IPS DF 6.9 (cell line): Measurements from ENCODE around the gene UBQLN4.

Source experiments
- DNase-seq: peaks from one replicate; pipeline ENCODE4 v3.0.0-alpha.2; 2013; ENCODE audit warnings: low read depth, low spot score
- H3K27ac ChIP-seq: one replicate; pipeline ENCODE4 v1.5.1; 2013; ENCODE audit warnings: low read length, control low read depth
- H3K27me3 ChIP-seq: 2 replicates; pipeline ENCODE4 v1.6.1; 2013; ENCODE audit warnings: mild to moderate bottlenecking, low read length; ENCODE audit not compliant: control insufficient read depth, insufficient read depth
- H3K36me3 ChIP-seq: 2 replicates; pipeline ENCODE4 v1.6.1; 2013; ENCODE audit warnings: low read length; ENCODE audit not compliant: control insufficient read depth, insufficient read depth
- H3K4me1 ChIP-seq: 2 replicates; pipeline ENCODE4 v1.6.1; 2013; ENCODE audit warnings: low read length; ENCODE audit not compliant: control insufficient read depth, insufficient read depth
- H3K4me3 ChIP-seq: 2 replicates; pipeline ENCODE4 v1.5.1; 2013; ENCODE audit warnings: mild to moderate bottlenecking, low read length
- H3K9me3 ChIP-seq: 2 replicates; pipeline ENCODE4 v1.6.1; 2013; ENCODE audit warnings: low read length, inconsistent platforms; ENCODE audit not compliant: control insufficient read depth, insufficient read depth
- WGBS: extraction: QIAGEN DNeasy Blood & Tissue Kit; methylation state at CpG from one replicate; pipeline ENCODE4 v1.1.7; 2013; ENCODE audit warnings: mixed read lengths, missing lambda C conversion rate; ENCODE audit not compliant: insufficient read length, insufficient coverage; 5-methylcytosine and 5-hydroxymethylcytosine counted together

UBQLN4 gene

DNA sequence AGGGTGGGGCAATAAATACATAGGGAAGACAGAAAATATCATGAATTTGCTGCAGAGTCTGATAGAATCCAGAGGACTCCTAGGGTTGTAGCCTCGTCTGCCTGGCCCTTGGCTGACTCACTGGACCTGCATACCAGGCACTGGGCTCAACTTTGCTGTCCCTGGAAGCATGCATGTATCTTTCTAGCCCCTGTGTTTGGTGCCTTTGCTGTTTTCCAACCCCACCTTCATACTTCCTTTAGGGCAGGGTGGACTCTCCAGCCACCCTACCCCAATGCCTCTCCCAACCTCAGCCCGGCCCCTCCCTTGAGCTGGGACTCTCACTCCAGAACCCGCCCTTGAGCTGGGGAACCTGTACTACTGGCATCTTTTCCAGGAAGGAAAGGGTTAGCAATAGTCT, 8.6 kb upstream of the UBQLN4 start:
- Histone ChIP-seq H3K27ac (no peak overlapping the region), H3K9me3 (no peaks in the 10 kb centered on the region), H3K4me1 (peaks cover 3% of the 10 kb centered on the region; the same call in 1 of the 2 replicates), H3K36me3 (no peaks in the 10 kb centered on the region; the same call in 1 of the 2 replicates), H3K4me3 (no peak overlapping the region), H3K27me3 (no peaks in the 10 kb centered on the region)
- DNase-seq, result no peak
- no CpG with 5 or more reads among the region's 3 CpGs for WGBS

DNA sequence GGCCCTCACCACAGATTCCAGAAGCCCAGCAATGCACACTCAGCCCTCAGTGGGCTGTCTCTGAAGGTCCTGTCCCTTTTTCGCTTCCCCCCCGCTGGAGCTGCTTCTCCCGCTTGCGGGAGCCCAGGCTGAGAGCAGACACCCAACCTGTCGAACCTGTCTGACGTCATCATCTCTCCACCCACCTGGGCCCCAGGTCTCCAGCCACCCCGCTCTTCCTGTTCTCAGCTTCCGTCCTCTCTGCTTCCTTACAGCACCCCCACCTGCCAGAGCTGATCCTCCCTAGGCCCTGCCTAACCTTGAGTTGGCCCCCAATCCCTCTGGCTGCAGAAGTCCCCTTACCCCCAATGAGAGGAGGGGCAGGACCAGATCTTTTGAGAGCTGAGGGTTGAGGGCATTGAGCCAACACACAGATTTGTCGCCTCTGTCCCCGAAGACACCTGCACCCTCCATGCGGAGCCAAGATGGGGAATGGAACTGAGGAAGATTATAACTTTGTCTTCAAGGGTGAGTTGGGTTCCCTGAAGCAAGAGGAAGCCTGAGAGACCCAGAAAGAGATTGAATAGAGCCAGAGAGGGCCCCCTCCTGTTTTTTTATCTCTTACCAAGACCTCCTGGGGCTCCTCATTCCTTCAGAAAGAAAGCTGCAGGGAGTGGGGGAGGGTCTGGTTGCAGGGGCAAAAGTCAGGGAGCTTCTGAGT, 7.5 kb upstream of the UBQLN4 start, which contains the start of gene RAB25:
Gene RAB25, plus strand, starts transcription at position 224 of the 700 bp plus-strand sequence. Its CDS starts 241 bp downstream, at position 465.
- no peak for DNase-seq
- Histone ChIP-seq H3K27me3 (no peaks in the 10 kb centered on the region), H3K36me3 (no peaks in the 10 kb centered on the region; the same call in 1 of the 2 replicates), H3K4me3 (peak within 1 kb of the TSS; percentile 42; the same call in 1 of the 2 replicates), H3K27ac (peak within 1 kb of the TSS; percentile 29), H3K4me1 (peaks cover 3% of the 10 kb centered on the region; the same call in 1 of the 2 replicates), H3K9me3 (no peaks in the 10 kb centered on the region)
- WGBS, result no CpG with 5 or more reads among the region's 11 CpGs

DNA sequence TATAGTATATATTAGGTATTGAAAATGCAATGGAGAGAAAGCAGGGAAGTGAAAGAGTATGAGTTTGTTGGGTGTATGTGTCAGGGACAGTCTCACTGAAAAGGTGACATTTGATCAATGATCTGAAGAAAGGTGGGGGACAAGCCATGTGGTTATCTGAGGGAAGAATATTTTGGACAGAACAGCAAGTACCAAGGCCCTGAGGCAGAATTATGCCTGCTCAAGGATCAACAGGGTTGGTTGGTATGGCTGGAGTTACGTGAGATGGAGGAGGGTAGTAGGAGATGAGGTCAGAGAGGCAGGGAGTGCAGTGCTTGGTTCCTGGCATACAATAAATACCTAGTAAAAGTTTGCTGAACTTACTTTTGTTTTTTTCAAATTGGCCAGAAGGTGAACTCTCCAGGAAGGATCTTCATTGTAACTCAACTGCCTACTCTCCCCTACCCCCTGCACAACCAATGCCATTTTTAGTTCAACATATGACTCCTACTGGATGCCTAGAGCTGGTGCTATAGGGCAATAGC, 2.8 kb upstream of the UBQLN4 start:
- Histone ChIP-seq H3K27me3 (no peaks in the 10 kb centered on the region), H3K27ac (no peak overlapping the region), H3K36me3 (no peaks in the 10 kb centered on the region), H3K4me3 (no peak overlapping the region), H3K4me1 (peaks cover 3% of the 10 kb centered on the region; the same call in 1 of the 2 replicates), H3K9me3 (no peaks in the 10 kb centered on the region)
- no peak for DNase-seq
- no CpG with 5 or more reads among the region's 1 CpG for WGBS

DNA sequence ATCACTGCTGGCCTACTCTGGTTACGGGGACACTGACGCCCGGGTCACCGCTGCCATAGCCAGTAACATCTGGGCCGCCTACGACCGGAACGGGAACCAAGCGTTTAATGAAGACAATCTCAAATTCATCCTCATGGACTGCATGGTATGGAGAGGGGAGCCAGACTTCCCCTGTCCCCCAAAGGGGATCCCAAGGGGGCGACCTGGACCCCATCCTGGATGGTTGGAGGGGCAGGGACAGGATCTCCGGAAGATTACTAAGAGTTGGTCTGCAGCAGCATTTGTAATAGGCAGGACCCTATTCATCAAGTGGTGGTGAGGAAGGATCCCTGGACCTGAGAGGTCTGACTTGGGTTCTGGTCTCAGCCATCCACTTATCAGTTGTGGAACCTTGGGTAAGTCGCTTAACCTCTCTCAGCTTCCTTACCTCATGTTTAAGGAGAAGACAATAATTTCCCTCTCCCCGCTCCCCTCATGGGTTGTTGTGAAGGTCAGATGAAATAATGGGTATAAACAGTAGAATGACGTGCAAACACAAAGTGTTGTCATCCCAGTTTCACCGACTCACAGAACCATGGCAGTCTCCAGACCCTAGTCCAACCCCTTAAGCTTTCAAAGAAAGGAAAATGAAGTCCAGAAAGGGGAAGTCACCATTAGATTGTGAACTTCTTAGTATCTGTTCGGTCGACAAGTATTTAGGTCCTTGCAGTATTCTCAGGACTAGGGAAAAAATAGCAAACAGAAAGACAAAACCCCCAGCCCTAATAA, 1.9 kb upstream of the UBQLN4 start:
- WGBS, result no CpG with 5 or more reads among the region's 17 CpGs

DNA sequence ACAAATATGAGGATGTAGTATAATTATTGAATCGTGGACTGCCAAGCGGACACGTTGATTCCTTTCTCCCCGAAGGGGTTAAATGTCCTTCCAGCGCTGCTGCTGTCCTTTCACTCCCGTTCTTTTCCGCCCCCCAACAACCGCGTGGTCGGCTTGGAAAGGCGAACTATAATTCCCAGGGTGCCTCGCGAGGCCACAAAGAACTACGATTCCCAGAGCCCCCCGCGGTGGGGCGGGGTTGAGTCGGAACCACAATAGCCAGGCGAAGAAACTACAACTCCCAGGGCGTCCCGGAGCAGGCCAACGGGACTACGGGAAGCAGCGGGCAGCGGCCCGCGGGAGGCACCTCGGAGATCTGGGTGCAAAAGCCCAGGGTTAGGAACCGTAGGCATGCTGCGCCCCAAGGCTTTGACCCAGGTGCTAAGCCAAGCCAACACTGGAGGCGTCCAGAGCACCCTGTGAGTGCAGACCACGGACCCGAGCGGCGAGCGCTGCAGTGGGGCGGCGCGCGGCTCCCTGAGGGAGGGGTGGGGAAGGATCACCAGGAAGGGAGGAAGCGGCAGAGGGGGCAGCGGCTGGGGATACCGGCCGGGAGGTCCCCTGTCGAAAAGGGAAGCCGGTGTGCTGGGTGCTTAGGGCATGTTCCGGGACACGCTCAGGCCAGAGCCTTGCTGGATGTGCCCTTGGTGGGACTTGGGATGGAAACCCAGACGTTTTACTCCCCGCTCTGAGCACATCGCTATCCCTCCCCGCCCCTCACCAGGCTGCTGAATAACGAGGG, 1.1 kb upstream of the UBQLN4 start, which contains the start of gene LAMTOR2:
Gene LAMTOR2, plus strand, starts transcription at position 283 of the 781 bp plus-strand sequence. Its CDS starts 108 bp downstream, at position 391.
- peak within 1 kb of the TSS; percentile 72 for H3K4me3 ChIP-seq
- peaks cover 3% of the 10 kb centered on the region; the same call in 1 of the 2 replicates for H3K4me1 ChIP-seq
- H3K27ac ChIP-seq, result no peak within 1 kb of the TSS
- H3K27me3 ChIP-seq, result no peaks in the 10 kb centered on the region
- H3K9me3 ChIP-seq, result no peaks in the 10 kb centered on the region
- DNase-seq, result peak; percentile 91
- H3K36me3 ChIP-seq, result no peaks in the 10 kb centered on the region; the same call in 1 of the 2 replicates
- no CpG with 5 or more reads among the region's 53 CpGs for WGBS

More for the DNA sequence above, 1.9 kb upstream of the UBQLN4 start:
- Histone ChIP-seq H3K9me3 (no peaks in the 10 kb centered on the region), H3K4me1 (peaks cover 3% of the 10 kb centered on the region; the same call in 1 of the 2 replicates), H3K27me3 (no peaks in the 10 kb centered on the region), H3K4me3 (peak overlapping the region; percentile 72), H3K27ac (no peak overlapping the region), H3K36me3 (no peaks in the 10 kb centered on the region)
- no peak for DNase-seq

DNA sequence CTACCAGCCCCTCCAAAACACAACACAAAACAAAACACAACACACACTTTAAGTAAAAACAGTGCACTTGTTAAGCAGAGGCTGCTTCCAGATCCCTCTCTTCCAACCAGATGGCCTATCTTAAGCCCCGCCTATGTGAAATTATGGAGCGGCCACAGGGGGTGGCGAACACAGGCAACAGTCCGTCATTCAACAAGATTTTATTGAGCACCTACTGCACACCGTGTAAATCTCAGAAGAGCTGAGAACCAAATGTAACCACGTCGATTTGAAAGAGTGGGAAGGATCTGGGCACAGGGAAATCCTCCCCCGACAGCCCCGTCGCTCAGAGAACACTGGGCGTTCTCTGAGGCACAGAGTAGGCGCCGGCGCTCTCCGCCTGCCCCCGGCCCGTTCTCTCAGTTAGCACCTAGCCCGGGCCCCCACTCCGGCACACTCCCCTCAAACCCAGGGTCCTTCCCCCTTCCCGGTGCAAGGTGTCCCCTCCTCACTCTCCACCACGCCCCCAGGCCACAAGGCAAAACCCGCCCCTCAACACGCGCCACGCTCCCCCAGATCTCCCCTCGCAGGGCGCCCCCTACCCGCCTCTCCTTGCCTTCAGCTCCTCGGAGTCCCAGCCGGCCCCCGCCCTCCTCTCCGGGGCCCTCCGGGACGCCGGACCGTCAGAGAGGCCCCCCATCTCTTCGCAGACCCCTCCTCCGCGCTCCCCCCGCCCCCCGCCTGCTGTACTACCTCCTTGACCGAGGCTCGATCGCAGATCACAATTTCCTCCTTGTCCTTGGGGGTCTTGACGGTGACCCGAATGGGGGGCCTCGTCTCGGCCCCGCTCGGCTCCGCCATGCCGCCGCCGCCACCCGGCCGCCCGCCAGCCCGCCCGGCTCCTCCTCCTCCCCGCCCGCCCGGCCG, 483 bp downstream of the UBQLN4 start:
- no peaks in the 10 kb centered on the region for H3K27me3 ChIP-seq
- no peak for DNase-seq
- peaks cover 4% of the 10 kb centered on the region for H3K36me3 ChIP-seq
- peaks cover 3% of the 10 kb centered on the region; the same call in 1 of the 2 replicates for H3K4me1 ChIP-seq
- H3K4me3 ChIP-seq, result peak overlapping the region; percentile 79; the same call in 1 of the 2 replicates
- H3K27ac ChIP-seq, result no peak overlapping the region
- H3K9me3 ChIP-seq, result no peaks in the 10 kb centered on the region
- no CpG with 5 or more reads among the region's 63 CpGs for WGBS

DNA sequence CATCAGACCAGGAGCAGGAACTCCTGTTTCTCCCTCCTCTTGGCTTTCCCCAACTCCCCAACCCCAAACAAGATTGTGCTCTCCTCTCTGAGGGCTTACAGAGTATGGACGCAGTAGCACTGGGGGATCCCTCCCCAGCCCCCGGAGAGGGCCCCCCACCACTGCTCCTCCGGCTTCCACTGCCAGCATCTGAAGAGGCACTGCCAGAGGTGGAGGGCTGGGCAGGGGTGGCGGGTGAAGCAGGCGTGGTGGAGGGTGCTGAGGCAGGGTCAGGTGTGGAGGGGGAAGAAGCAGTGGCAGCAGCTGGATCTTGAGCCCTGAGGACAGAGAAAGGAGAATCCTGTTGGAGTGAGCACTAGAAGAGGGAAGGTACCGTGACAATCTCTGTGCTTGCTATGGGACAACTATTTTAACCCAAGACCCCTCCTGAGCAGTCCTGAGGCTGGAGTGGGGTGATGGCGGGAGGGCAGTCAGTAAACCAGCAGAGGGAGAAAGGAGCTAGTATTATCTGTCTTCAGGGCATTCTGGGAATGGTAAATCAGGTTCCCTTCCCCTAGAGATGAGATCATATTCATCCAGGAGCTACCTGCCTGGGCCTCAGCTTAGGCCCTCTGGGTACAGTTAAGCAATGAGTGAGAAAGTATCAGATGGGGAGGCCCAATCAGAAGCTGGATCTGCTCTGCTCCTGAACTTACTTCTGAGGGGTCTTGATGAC, 2.4 kb downstream of the UBQLN4 start:
- no peak for DNase-seq
- no CpG with 5 or more reads among the region's 7 CpGs for WGBS
- no peaks in the 10 kb centered on the region for H3K27me3 ChIP-seq
- H3K9me3 ChIP-seq, result no peaks in the 10 kb centered on the region
- no peak overlapping the region for H3K27ac ChIP-seq
- H3K4me1 ChIP-seq, result peaks cover 3% of the 10 kb centered on the region; the same call in 1 of the 2 replicates
- H3K4me3 ChIP-seq, result no peak overlapping the region
- peaks cover 6% of the 10 kb centered on the region for H3K36me3 ChIP-seq

DNA sequence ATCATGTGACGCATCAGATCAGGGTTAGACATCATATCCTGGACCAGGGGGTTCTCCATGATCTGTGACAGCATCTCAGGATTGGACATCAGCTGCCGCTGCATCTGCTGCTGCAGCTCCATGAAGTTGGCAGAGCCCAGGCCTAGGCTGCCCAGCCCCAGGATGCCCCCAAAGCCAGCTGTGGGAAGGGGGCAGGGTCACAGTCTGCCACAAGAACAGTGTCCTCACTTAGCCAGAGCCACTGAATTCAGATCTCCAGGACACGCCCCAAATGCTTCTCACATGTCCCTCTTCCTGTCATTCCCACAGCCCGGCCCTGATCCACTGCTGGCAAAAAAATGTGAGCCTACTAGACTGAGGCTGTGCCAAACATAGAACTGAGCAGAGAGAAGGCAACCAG, 3.2 kb downstream of the UBQLN4 start:
- Histone ChIP-seq H3K36me3 (peaks cover 6% of the 10 kb centered on the region), H3K27ac (no peak overlapping the region), H3K27me3 (no peaks in the 10 kb centered on the region), H3K9me3 (no peaks in the 10 kb centered on the region), H3K4me1 (peaks cover under 1% of the 10 kb centered on the region; the same call in 1 of the 2 replicates), H3K4me3 (no peak overlapping the region)
- DNase-seq, result no peak
- WGBS, result no CpG with 5 or more reads among the region's 4 CpGs
